Right lung (tissue), 5 donors: ENCODE results near the gene RNPS1. TPM values are rescaled to one million over a fixed set of nuclear protein-coding genes. Genes with fewer than 3 reads are reported as not detected.

Source experiments
- DNase-seq, 2 donors: peaks; one replicate each; pipeline ENCODE4 v3.0.0-alpha.2; 2013
- polyA plus RNA-seq, 5 donors: library from polyadenylated mRNA; unstranded; fragments of 120-200 nt; gene quantifications; one replicate each; pipeline versions ENCODE4 v1.2.1 to v1.2.3, GENCODE V29; 2013; ENCODE audit warnings: inconsistent platforms in 1 of 5, low replicate concordance in 1 of 5; ENCODE audit not compliant: insufficient read length in 5 of 5, insufficient read depth in 1 of 5

Gene RNPS1
- polyA plus RNA-seq, 5 donors, result 158 to 210 (median 178) TPM

- peak; percentile 98 to 99 for DNase-seq
Observed at GRCh38 chr16:2223221-2223941, 44.5 kb downstream of the RNPS1 start, which contains the start of gene E4F1. Gene E4F1, plus strand, starts transcription at chr16:2223591. Its CDS starts 23 bp downstream, at chr16:2223614.

GRCh38 chr16:2216330-2216729 is 51.6 kb downstream of the RNPS1 start:
- DNase-seq, result no peak

DNA sequence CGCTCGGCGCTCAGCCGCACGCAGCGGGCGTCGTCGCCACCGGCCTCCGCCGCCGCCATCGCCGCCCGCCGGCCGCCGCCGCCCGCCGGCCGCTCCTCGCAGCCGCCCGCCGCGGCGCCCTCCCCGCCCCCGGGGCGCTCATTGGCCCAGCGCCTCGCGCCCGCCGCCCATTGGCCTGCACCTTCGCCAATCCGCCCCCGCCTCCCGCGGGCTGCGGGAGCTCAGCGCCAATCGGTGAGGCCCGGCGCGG is 53.3 kb downstream of the RNPS1 start, which contains the start of gene PGP:
Gene PGP (minus strand): TSS at position 122 of the 250 bp plus-strand sequence. CDS start 63 bp downstream, at position 59.
- DNase-seq, result no peak

DNA sequence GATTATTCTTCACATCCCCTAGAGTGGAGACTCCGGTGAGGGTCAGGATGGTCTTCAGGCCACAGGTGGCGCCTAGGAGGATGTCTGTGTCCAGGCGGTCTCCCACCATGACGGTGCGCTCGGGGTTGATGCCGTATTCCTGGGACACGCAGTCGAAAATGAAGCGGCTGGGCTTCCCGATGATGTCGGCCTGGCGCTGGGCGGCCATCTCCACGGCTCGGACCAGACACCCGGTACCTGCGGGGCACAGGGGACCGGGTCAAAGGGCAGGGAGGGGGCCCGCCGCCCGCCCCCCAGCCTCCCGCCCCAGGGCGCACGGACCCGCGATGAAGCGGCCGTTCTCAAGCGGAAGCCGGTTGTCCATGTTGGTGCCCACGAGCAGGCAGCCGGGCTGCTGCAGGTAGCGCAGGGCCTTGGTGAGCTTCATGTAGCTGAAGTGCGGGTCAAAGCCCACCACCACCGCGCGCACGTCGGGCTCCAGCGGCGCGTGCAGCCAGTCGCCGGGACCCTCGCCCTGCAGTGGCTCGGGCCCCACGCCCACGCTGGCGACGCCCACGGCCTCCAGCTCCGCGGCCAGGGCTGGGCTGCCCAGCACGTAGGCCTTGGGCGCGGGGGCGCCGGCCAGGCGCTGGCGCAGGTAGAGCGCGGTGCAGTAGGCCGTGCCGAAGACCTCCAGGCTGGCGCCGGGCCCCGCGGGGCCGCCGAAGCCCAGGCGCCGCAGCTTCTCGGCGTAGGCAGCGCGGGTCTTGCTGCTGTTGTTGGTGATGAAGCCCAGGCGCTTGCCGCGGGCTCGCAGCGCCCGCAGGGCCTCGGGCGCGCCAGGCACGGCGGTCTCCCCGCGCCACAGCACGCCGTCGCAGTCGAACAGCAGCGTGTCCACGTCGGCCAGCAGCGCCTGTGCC is 53.9 kb downstream of the RNPS1 start:
- no peak for DNase-seq

- no peak for DNase-seq
Observed at GRCh38 chr16:2212362-2213324, 55.3 kb downstream of the RNPS1 start.

DNA sequence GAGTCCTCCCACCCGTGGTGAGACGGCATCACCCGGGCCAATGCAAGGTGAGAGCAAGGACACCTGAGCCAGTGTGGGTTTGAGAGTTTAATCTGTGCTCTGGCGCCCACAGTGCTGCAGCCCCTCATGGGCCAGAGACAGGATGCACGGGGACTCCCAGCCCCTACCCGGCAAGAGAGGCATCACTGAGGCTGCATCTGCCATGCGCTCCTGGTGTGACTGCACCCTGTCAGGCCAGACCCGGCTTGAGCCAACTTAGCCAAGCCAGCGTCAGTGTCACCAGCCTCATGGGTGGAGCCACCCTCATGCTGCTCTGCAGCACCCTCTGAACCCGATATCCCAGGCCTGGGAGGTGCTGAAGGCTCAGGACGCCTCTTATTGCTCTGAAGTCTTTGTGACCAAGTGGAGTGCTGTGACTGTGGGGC is 56.0 kb downstream of the RNPS1 start:
- DNase-seq, result no peak

GRCh38 chr16:2210386-2211365 is 57.2 kb downstream of the RNPS1 start, which contains the start of gene BRICD5:
Gene BRICD5, minus strand, starts transcription at chr16:2210863. Its CDS starts 30 bp downstream, at chr16:2210833.
- DNase-seq, result no peak

- DNase-seq, result no peak
Observed at GRCh38 chr16:2210009-2210332, 58.0 kb downstream of the RNPS1 start.

- DNase-seq, result no peak
Observed at GRCh38 chr16:2209258-2210008, 58.5 kb downstream of the RNPS1 start.

DNA sequence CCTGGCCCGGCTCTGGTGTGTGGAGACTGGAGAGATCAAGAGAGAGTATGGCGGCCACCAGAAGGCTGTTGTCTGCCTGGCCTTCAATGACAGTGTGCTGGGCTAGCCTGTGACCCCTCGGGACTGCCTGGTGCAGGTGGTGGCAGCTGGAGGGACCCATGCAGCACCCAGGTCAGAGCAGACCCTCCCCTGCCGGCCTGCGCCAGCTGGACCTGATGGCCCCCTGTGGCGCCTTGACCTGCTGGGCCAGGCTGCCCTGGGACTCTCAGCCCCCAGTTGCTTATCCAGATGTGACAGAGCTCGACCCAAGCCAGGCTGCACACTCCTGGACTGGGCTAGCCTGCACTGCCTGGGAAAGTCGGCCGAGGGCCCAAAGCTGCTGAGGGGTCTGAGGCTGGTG is 59.2 kb downstream of the RNPS1 start:
- DNase-seq, result no peak

GRCh38 chr16:2208308-2208707 is 59.6 kb downstream of the RNPS1 start:
- DNase-seq, result no peak

DNA sequence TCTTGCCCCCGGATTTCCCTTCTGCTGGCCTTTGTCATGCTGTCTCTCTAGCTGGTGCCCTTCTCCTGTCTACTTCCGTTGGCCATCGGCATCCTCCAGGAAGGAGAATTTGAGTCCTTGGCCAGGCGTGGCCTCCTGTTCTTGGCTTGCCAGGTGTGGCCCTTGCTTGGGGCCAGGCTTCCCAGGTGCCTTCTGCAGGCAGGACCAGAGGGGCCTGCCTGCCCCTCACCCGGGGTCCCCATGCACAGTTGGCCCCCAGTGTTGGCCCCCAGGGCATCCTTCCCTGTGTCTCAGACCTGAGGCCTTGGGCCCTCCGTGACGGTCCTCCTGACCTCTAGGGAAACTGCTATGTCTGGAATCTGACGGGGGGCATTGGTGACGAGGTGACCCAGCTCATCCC is 60.1 kb downstream of the RNPS1 start:
- no peak for DNase-seq

- no peak for DNase-seq
Observed at GRCh38 chr16:2206780-2207433, 61.0 kb downstream of the RNPS1 start.

- DNase-seq, result no peak
Observed at GRCh38 chr16:2206420-2206779, 61.5 kb downstream of the RNPS1 start.

GRCh38 chr16:2205967-2206313 is 62.0 kb downstream of the RNPS1 start:
- DNase-seq, result no peak

- DNase-seq, result peak; percentile 93 to 96
Observed at GRCh38 chr16:2205104-2205966, 62.6 kb downstream of the RNPS1 start, which contains the start of gene MLST8. Gene MLST8, plus strand, starts transcription at chr16:2205454. Its CDS starts 632 bp downstream, at chr16:2206086.

DNA sequence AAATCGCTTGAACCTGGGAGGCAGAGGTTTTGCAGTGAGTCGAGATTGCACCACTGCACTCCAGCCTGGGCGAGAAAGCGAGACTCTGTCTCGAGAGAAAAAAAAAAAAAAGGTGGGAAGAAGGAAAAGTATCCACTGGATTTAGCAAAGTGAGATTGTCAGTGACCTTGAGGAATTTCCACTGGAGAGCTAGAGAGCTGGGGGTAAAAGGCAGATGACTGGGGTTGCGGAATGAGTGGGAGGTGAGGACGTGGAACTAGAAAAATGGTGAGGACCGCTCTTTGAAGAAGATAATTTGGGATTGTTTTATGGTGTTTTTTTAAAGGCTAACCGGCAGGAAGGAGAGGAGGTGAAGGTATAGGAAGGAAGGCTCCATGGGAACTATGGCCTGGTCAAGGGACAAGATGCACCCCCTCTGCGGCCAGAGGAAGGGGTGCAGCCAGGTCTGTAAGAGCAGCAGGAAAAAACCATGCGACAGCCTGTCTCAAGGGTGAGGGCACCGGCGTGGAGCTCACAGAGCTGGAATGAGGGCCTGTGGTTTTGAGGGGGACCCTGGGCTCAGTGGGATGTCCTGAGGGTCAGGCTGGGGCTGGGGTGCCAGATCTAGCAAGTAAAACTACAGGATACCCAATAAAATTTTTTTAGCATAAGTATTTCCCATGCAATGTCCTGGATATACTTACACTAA is 63.4 kb downstream of the RNPS1 start:
- no peak for DNase-seq
